GM19328 (cell line): Measurements from ENCODE around the gene LRP1B.

Experiments used
- ATAC-seq: cut with Tn5 transposase; IDR thresholded peaks from one replicate; pipeline ENCODE4 v1.9.1; 2021; ENCODE audit warnings: mild to moderate bottlenecking, moderate library complexity; ENCODE audit not compliant: unreplicated experiment

Gene LRP1B

GRCh38 chr2:141492816-141493215, 638.0 kb downstream of the LRP1B start:
- no peak for ATAC-seq

- no peak for ATAC-seq
Measured at GRCh38 chr2:141490886-141491285, 639.9 kb downstream of the LRP1B start.

- no peak for ATAC-seq
Measured at GRCh38 chr2:141482697-141483096, 648.1 kb downstream of the LRP1B start.

- ATAC-seq = no peak
Measured at GRCh38 chr2:141475801-141476200, 655.0 kb downstream of the LRP1B start.

GRCh38 chr2:141468761-141469160, 662.1 kb downstream of the LRP1B start:
- ATAC-seq = no peak

- ATAC-seq = no peak
Measured at GRCh38 chr2:141467331-141467730, 663.5 kb downstream of the LRP1B start.

- no peak for ATAC-seq
Measured at GRCh38 chr2:141464995-141465394, 665.8 kb downstream of the LRP1B start.

GRCh38 chr2:141458351-141458750, 672.5 kb downstream of the LRP1B start:
- no peak for ATAC-seq

GRCh38 chr2:141455877-141456276, 674.9 kb downstream of the LRP1B start:
- ATAC-seq = no peak

GRCh38 chr2:141455211-141455826, 675.5 kb downstream of the LRP1B start:
- no peak for ATAC-seq

- no peak for ATAC-seq
Measured at GRCh38 chr2:141440072-141440635, 690.7 kb downstream of the LRP1B start.

- no peak for ATAC-seq
Measured at GRCh38 chr2:141439524-141439923, 691.3 kb downstream of the LRP1B start.

GRCh38 chr2:141438536-141438935, 692.3 kb downstream of the LRP1B start:
- ATAC-seq = no peak

- ATAC-seq = no peak
Measured at GRCh38 chr2:141437521-141437920, 693.3 kb downstream of the LRP1B start.

GRCh38 chr2:141423124-141423523, 707.7 kb downstream of the LRP1B start:
- ATAC-seq = no peak

GRCh38 chr2:141417246-141417797, 713.5 kb downstream of the LRP1B start:
- no peak for ATAC-seq

GRCh38 chr2:141411419-141411818, 719.4 kb downstream of the LRP1B start:
- no peak for ATAC-seq

- ATAC-seq = no peak
Measured at GRCh38 chr2:141399270-141399669, 731.5 kb downstream of the LRP1B start.

GRCh38 chr2:141393214-141393545, 737.6 kb downstream of the LRP1B start:
- no peak for ATAC-seq

- ATAC-seq = no peak
Measured at GRCh38 chr2:141392517-141393213, 738.2 kb downstream of the LRP1B start.

- ATAC-seq = no peak
Measured at GRCh38 chr2:141386168-141386567, 744.6 kb downstream of the LRP1B start.

GRCh38 chr2:141384676-141385075, 746.1 kb downstream of the LRP1B start:
- no peak for ATAC-seq
